HepG2 (cell line): ENCODE measurements around the gene HNRNPAB. TPM values are rescaled to one million over a fixed set of nuclear protein-coding genes. Genes with fewer than 3 reads are reported as not detected.

Source experiments
- ATAC-seq: fragments of 200-7000 bp; cut with Tn5 transposase; 3 replicates; pipeline ENCODE4 v1.9.1; 2020; ENCODE audit warnings: mild to moderate bottlenecking, moderate library complexity
- BruUV-seq: library from RNA; stranded (reverse); fragments of 400-500 nt; replicated peaks from 2 replicates; lab custom pipeline; 2021; lab: Mats Ljungman, UMichigan
- CTCF ChIA-PET: fragments of 300-600 bp; formaldehyde crosslinking; extraction: SDS; loops from one replicate; lab custom pipeline; 2021; ENCODE audit warnings: low total read pairs, inconsistent platforms, low intra/inter-chr PET ratio; lab: Yijun Ruan, JAX
- POLR2A ChIA-PET: fragments of 350-600 bp; sonication (Branson Sonifier 250); formaldehyde crosslinking; loops from one replicate; lab custom pipeline; 2020; ENCODE audit warnings: antibody characterized with exemption, inconsistent platforms; lab: Yijun Ruan, JAX
- DNase-seq: peaks from one replicate; pipeline ENCODE4 v3.0.0-alpha.2; 2015; ENCODE audit warnings: low spot score
- FAIRE-seq: peaks from 3 replicates; lab custom pipeline; 2011; peaks lifted over from hg19 to GRCh38; lab: Jason Lieb, UNC
- H2AFZ ChIP-seq: one replicate; pipeline ENCODE4 v1.6.1; 2011; ENCODE audit warnings: low read length, inconsistent platforms
- H3K27ac ChIP-seq: fragments of 300-600 bp; 3 replicates; pipeline ENCODE4 v1.8.0; 2011; ENCODE audit warnings: mixed run types, mild to moderate bottlenecking, mixed read lengths, low read length, inconsistent platforms; ENCODE audit not compliant: insufficient read depth; ENCODE audit errors: extremely low read length
- H3K27me3 ChIP-seq, 2 experiments: fragments of 200-600 bp in 1 of 2; 2 replicates in 1 of 2; 3 replicates in 1 of 2; pipeline versions ENCODE4 v1.6.0 to v1.8.0; 2011; ENCODE audit warnings: low read length in 2 of 2, mild to moderate bottlenecking in 2 of 2, moderate library complexity in 2 of 2, inconsistent platforms in 1 of 2; ENCODE audit not compliant: insufficient read depth in 2 of 2, control insufficient read depth in 1 of 2
- H3K36me3 ChIP-seq, 2 experiments: fragments of 200-600 bp in 1 of 2; replicated peaks in 1 of 2; 2 replicates in 1 of 2; 3 replicates in 1 of 2; pipeline versions ENCODE4 v1.5.1 to v1.8.0; 2011; ENCODE audit warnings: low read length in 2 of 2, inconsistent platforms in 1 of 2; ENCODE audit not compliant: insufficient read depth in 2 of 2, control insufficient read depth in 1 of 2
- H3K4me1 ChIP-seq: 2 replicates; pipeline ENCODE4 v1.5.1; 2012; ENCODE audit warnings: low read length, inconsistent platforms; ENCODE audit not compliant: insufficient read depth
- H3K4me2 ChIP-seq: 2 replicates; pipeline ENCODE4 v1.6.0; 2011; ENCODE audit warnings: low read depth, low read length, inconsistent platforms
- H3K4me3 ChIP-seq, 3 experiments: fragments of 200-600 bp in 1 of 3; sonication (generic), shearing (Covaris generic) in 1 of 3; replicated peaks in 1 of 3; 2 replicates each; pipeline ENCODE4 v1.5.1; 2011 to 2016; ENCODE audit warnings: low read length in 3 of 3, inconsistent platforms in 2 of 3, low read depth in 2 of 3, mild to moderate bottlenecking in 2 of 3, control low read depth in 1 of 3, mixed read lengths in 1 of 3; ENCODE audit not compliant: insufficient read depth in 1 of 3
- H3K79me2 ChIP-seq: one replicate; pipeline ENCODE4 v1.6.1; 2011; ENCODE audit warnings: low read length, inconsistent platforms; ENCODE audit not compliant: insufficient read depth
- H3K9ac ChIP-seq: 2 replicates; pipeline ENCODE4 v1.6.0; 2011; ENCODE audit warnings: mild to moderate bottlenecking, low read depth, low read length, inconsistent platforms; ENCODE audit not compliant: insufficient read depth
- H3K9me3 ChIP-seq: 2 replicates; pipeline ENCODE4 v1.5.1; 2012; ENCODE audit warnings: mild to moderate bottlenecking, low read length
- H4K20me1 ChIP-seq: 2 replicates; pipeline ENCODE4 v1.6.0; 2011; ENCODE audit warnings: inconsistent platforms, mild to moderate bottlenecking, low read length, moderate library complexity; ENCODE audit not compliant: insufficient read depth
- HES4 ChIP-seq: sonication (generic); formaldehyde crosslinking; IDR thresholded peaks from 2 replicates; pipeline ENCODE4 v1.9.0; 2021; ENCODE audit warnings: mild to moderate bottlenecking, missing genetic modification reagents, borderline replicate concordance
- KDM2A ChIP-seq: sonication (generic); formaldehyde crosslinking; IDR thresholded peaks from 2 replicates; pipeline ENCODE4 v1.4.0; 2020; ENCODE audit warnings: low read depth, missing genetic modification reagents, borderline replicate concordance
- ZNF263 ChIP-seq: sonication (generic); formaldehyde crosslinking; IDR thresholded peaks from 2 replicates; pipeline ENCODE4 v1.4.0; 2020; ENCODE audit warnings: missing genetic modification reagents
- ZNF589 ChIP-seq: sonication (generic); formaldehyde crosslinking; conservative IDR thresholded peaks from 2 replicates; pipeline ENCODE4 v1.8.0; 2022; ENCODE audit warnings: mild to moderate bottlenecking, moderate library complexity, missing genetic modification reagents
- WGBS: methylation state at CpG from one replicate; pipeline ENCODE4 v1.1.6; 2017; ENCODE audit warnings: low lambda C conversion rate; 5-methylcytosine and 5-hydroxymethylcytosine counted together
- in situ Hi-C: cut with HindIII; loops from 2 replicates; pipeline ENCODE4 v1.10.0; 2017; ENCODE audit warnings: low pct_unique_long_range_greater_than_20kb; ENCODE audit not compliant: extremely low pct_ligation_motif_present
- intact Hi-C: fragments of 100-400 bp; cut with micrococcal nuclease; formaldehyde crosslinking; loops from one replicate; pipeline ENCODE4 v1.10.0; 2022; ENCODE audit not compliant: unreplicated experiment
- polyA plus RNA-seq, 8 experiments: library from polyadenylated mRNA; depleted of rRNA in 3 of 8; stranded (reverse) in 7 of 8; unstranded in 1 of 8; fragments of >200 nt; fragmentation: Illumina TruSeq in 4 of 8; extraction: Trizol in 4 of 8; gene quantifications; 2 replicates each; pipeline versions ENCODE4 v1.2.1 to v1.2.3, GENCODE V29; 2011 to 2016; ENCODE audit warnings: low read depth in 4 of 8, missing spikeins in 1 of 8, mixed read lengths in 1 of 8; ENCODE audit not compliant: insufficient read depth in 1 of 8
- total RNA-seq, 5 experiments: library from RNA; depleted of rRNA; stranded (reverse); fragments of >200 nt; fragmentation: Illumina TruSeq; extraction: Trizol; gene quantifications; 2 replicates each; pipeline ENCODE4 v1.2.3, GENCODE V29; 2016; ENCODE audit warnings: low read depth in 1 of 5
- TF ChIP-seq, protein P1 (sequence below): sonication (generic); formaldehyde crosslinking; IDR thresholded peaks from 2 replicates; pipeline ENCODE4 v1.4.0; 2020; ENCODE audit warnings: missing genetic modification reagents
- TF ChIP-seq, protein P2 (sequence below): sonication (generic); formaldehyde crosslinking; IDR thresholded peaks from 2 replicates; pipeline ENCODE4 v1.4.0; 2020; ENCODE audit warnings: missing genetic modification reagents

The HNRNPAB gene
- total and polyA plus RNA-seq, 2 of the 13 experiments (the other 11 are each of a cell fraction or from before 2014, with no cell fraction given) = 62.6 to 111 TPM

GRCh38 chr5:178198706-178199105 is 5.6 kb upstream of the HNRNPAB start:
- ATAC-seq (no peak), FAIRE-seq (no peak), DNase-seq (no peak)
- H3K4me3 ChIP-seq = no peak overlapping the region
- WGBS = 50% methylated on average over 5 of the region's 11 CpGs
- no peaks in the 10 kb centered on the region for H3K9me3 ChIP-seq
- no peaks in the 10 kb centered on the region for H3K79me2 ChIP-seq
- intact Hi-C loops (no loop called here), in situ Hi-C loops (no loop called here)
- no peaks in the 10 kb centered on the region for H4K20me1 ChIP-seq
- H3K36me3 ChIP-seq = no peaks in the 10 kb centered on the region
- peaks cover 0 to 22% of the 10 kb centered on the region in 2 experiments; a peak in 3 of 5 replicates for H3K27me3 ChIP-seq
- no TSS peak for BruUV-seq
- peak; percentile 26; the same call in 1 of the 2 replicates for TF ChIP-seq ZNF263 (CRISPR knock-in tag)
- no peak for TF ChIP-seq ZNF589 (CRISPR knock-in tag)
- TF ChIP-seq HES4 = no peak
- POLR2A ChIA-PET = no interaction called here
- no peak overlapping the region for H3K27ac ChIP-seq
- CTCF ChIA-PET = no interaction called here
- peaks cover 24% of the 10 kb centered on the region for H3K4me1 ChIP-seq
- no peak overlapping the region for H3K4me2 ChIP-seq
- H3K9ac ChIP-seq = no peak overlapping the region
- H2AFZ ChIP-seq = no peak overlapping the region

DNA sequence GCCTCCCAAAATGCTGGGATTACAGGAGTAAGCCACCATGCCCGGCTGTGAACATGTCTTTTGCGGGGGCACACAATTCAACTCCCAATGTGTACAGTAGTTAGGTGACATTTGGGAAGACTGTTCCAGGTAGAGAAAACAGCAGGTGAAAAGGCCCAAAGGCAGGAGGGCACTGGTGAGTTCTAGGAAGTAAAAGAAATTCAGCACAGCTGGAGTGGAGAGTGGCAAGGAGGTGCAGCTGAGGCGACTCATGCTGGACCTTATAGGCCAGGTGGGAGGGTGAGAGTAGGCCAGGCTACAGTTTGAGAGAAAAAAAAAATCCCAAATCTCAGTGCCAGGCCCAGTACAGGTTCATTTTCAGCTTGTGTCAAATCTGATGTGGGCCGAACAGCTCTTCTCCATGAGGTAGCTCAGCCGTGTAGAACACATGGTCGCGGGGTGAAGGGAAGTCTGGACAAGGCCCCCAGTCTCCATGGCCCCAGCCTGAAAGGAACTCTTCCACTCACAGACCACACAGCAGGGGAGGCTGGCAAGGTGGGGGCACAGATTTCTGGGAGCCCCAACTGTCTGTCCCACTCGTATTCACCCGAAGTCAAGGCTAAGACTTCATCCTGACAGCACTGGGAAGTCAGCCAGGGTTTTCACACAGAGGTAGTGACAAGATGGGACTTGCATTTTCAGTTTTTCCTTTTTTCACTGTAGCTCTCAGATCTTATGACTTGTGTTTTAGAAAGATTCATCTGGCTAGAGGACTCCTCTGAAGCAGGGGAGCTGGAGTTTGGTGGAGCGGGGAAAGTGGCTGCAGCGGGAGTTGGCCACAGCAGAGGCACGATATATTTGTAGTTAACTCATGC is 4.5 kb upstream of the HNRNPAB start:
- no peak overlapping the region for H3K9ac ChIP-seq
- no peaks in the 10 kb centered on the region for H3K36me3 ChIP-seq
- in situ Hi-C loops = no loop called here
- H3K79me2 ChIP-seq = peaks cover 4% of the 10 kb centered on the region
- BruUV-seq = no TSS peak
- H3K27ac ChIP-seq = no peak overlapping the region
- CTCF ChIA-PET = no interaction called here
- FAIRE-seq = no peak
- ATAC-seq = no peak
- H3K9me3 ChIP-seq = no peaks in the 10 kb centered on the region
- no peaks in the 10 kb centered on the region for H4K20me1 ChIP-seq
- POLR2A ChIA-PET = no interaction called here
- no peak overlapping the region for H3K4me3 ChIP-seq
- intact Hi-C loops = no loop called here
- H3K27me3 ChIP-seq = peaks cover 0 to 12% of the 10 kb centered on the region in 2 experiments; a peak in 3 of 5 replicates
- no peak overlapping the region for H3K4me2 ChIP-seq
- no peak overlapping the region for H2AFZ ChIP-seq
- WGBS = 60% methylated on average over 12 of the region's 12 CpGs
- peaks cover 18% of the 10 kb centered on the region for H3K4me1 ChIP-seq
- no peak for DNase-seq
- TF ChIP-seq, protein P1, sequence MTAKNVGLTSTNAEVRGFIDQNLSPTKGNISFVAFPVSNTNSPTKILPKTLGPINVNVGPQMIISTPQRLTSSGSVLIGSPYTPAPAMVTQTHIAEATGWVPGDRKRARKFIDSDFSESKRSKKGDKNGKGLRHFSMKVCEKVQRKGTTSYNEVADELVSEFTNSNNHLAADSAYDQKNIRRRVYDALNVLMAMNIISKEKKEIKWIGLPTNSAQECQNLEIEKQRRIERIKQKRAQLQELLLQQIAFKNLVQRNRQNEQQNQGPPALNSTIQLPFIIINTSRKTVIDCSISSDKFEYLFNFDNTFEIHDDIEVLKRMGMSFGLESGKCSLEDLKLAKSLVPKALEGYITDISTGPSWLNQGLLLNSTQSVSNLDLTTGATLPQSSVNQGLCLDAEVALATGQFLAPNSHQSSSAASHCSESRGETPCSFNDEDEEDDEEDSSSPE (CRISPR knock-in tag) = no peak
- TF ChIP-seq KDM2A (CRISPR knock-in tag) = no peak
- TF ChIP-seq, protein P2, sequence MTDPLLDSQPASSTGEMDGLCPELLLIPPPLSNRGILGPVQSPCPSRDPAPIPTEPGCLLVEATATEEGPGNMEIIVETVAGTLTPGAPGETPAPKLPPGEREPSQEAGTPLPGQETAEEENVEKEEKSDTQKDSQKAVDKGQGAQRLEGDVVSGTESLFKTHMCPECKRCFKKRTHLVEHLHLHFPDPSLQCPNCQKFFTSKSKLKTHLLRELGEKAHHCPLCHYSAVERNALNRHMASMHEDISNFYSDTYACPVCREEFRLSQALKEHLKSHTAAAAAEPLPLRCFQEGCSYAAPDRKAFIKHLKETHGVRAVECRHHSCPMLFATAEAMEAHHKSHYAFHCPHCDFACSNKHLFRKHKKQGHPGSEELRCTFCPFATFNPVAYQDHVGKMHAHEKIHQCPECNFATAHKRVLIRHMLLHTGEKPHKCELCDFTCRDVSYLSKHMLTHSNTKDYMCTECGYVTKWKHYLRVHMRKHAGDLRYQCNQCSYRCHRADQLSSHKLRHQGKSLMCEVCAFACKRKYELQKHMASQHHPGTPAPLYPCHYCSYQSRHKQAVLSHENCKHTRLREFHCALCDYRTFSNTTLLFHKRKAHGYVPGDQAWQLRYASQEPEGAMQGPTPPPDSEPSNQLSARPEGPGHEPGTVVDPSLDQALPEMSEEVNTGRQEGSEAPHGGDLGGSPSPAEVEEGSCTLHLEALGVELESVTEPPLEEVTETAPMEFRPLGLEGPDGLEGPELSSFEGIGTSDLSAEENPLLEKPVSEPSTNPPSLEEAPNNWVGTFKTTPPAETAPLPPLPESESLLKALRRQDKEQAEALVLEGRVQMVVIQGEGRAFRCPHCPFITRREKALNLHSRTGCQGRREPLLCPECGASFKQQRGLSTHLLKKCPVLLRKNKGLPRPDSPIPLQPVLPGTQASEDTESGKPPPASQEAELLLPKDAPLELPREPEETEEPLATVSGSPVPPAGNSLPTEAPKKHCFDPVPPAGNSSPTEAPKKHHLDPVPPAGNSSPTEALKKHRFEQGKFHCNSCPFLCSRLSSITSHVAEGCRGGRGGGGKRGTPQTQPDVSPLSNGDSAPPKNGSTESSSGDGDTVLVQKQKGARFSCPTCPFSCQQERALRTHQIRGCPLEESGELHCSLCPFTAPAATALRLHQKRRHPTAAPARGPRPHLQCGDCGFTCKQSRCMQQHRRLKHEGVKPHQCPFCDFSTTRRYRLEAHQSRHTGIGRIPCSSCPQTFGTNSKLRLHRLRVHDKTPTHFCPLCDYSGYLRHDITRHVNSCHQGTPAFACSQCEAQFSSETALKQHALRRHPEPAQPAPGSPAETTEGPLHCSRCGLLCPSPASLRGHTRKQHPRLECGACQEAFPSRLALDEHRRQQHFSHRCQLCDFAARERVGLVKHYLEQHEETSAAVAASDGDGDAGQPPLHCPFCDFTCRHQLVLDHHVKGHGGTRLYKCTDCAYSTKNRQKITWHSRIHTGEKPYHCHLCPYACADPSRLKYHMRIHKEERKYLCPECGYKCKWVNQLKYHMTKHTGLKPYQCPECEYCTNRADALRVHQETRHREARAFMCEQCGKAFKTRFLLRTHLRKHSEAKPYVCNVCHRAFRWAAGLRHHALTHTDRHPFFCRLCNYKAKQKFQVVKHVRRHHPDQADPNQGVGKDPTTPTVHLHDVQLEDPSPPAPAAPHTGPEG (CRISPR knock-in tag) = no peak
